ENCODE measurements around the gene FLT4. TPM values are rescaled to one million over a fixed set of nuclear protein-coding genes. Genes with fewer than 3 reads are reported as not detected.

The FLT4 gene
- total RNA-seq, 2 donors from 2014 or later, result 6.9 to 7.9 TPM

GRCh38 chr5:180609386-180609785, 40.0 kb downstream of the FLT4 start:
- Mint-ChIP-seq H3K36me3 (ENCODE audit: low read depth) (no peaks in the 10 kb centered on the region), H3K9me3 (no peaks in the 10 kb centered on the region), H3K4me1 (peaks cover 5% of the 10 kb centered on the region), H3K27ac (no peak overlapping the region), H3K27me3 (ENCODE audit: insufficient read depth) (peaks cover 1% of the 10 kb centered on the region), H3K4me3 (no peak overlapping the region)
- no peak overlapping the region for H3K27ac ChIP-seq (ENCODE audit: low read depth, low read length)
- DNase-seq, result no peak
- TF ChIP-seq CTCF (conservative IDR thresholded peaks at IDR 0.05), result no peak
- WGBS, 2 experiments (ENCODE audit: insufficient coverage in 1 of 2, insufficient read length in 1 of 2), result 93 to 94% methylated on average over 13 to 15 of the region's 15 CpGs
- no peaks in the 10 kb centered on the region for H3K4me1 ChIP-seq (ENCODE audit: control insufficient read depth, insufficient read depth, low read length)
- no peaks in the 10 kb centered on the region for H3K9me3 ChIP-seq (ENCODE audit: control insufficient read depth, low read length)
- no peaks in the 10 kb centered on the region for H3K36me3 ChIP-seq (ENCODE audit: control insufficient read depth, insufficient read depth, low read length)
- H3K27me3 ChIP-seq (ENCODE audit: control insufficient read depth, insufficient read depth, low read length, poor library complexity, severe bottlenecking), result no peaks in the 10 kb centered on the region
- no peak overlapping the region for H3K9ac ChIP-seq (ENCODE audit: extremely low read depth, low read length, poor library complexity, severe bottlenecking)
- no peak overlapping the region for H3K4me3 ChIP-seq (ENCODE audit: low read length)

DNA sequence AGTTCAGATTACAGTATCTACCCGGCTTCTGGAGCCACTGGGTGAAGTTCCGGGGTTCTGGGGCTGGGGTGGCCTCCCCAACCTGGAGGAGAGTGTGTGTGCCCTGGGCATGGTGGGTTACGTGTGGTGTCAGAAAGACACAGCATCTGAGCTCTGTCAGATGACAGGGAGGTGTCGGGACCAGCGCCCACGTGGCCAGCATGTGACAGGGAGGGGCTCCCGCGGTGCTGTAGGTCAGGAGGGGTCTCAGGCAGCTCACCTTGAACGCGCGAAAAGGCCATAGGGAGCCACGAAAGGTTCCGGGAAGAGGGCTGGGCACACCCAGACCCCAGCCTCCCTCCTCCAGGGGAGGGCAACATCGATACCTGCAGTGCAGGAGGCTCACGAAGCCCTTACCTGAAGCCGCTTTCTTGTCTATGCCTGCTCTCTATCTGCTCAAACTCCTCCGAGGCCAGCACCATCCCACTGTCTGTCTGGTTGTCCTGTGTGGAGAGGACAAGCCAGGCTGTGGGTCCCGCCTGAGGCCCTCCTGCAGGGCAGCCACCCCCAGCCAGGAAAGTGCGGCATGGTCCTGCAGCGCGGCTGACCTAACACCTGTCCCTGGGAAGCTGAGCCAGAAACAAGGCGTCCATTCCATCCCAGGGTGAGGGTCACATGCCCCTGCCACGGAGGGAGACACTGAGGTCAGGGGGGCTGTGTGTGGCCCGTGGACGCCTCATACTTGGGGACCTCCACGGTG, 40.7 kb downstream of the FLT4 start:
- Histone ChIP-seq H3K36me3 (ENCODE audit: control insufficient read depth, insufficient read depth, low read length) (no peaks in the 10 kb centered on the region), H3K27ac (ENCODE audit: low read depth, low read length) (no peak overlapping the region), H3K4me1 (ENCODE audit: control insufficient read depth, insufficient read depth, low read length) (no peaks in the 10 kb centered on the region), H3K9ac (ENCODE audit: extremely low read depth, low read length, poor library complexity, severe bottlenecking) (no peak overlapping the region), H3K9me3 (ENCODE audit: control insufficient read depth, low read length) (no peaks in the 10 kb centered on the region), H3K27me3 (ENCODE audit: control insufficient read depth, insufficient read depth, low read length, poor library complexity, severe bottlenecking) (no peaks in the 10 kb centered on the region), H3K4me3 (ENCODE audit: low read length) (no peak overlapping the region)
- WGBS, 2 experiments (ENCODE audit: insufficient coverage in 1 of 2, insufficient read length in 1 of 2), result 91 to 93% methylated on average over 23 to 26 of the region's 26 CpGs
- H3K27ac Mint-ChIP-seq, result no peak overlapping the region
- TF ChIP-seq CTCF (conservative IDR thresholded peaks at IDR 0.05), result no peak
- no peak overlapping the region for H3K4me3 Mint-ChIP-seq
- peaks cover 7% of the 10 kb centered on the region for H3K27me3 Mint-ChIP-seq (ENCODE audit: insufficient read depth)
- H3K9me3 Mint-ChIP-seq, result no peaks in the 10 kb centered on the region
- peaks cover 5% of the 10 kb centered on the region for H3K4me1 Mint-ChIP-seq
- H3K36me3 Mint-ChIP-seq (ENCODE audit: low read depth), result no peaks in the 10 kb centered on the region
- DNase-seq, result no peak

DNA sequence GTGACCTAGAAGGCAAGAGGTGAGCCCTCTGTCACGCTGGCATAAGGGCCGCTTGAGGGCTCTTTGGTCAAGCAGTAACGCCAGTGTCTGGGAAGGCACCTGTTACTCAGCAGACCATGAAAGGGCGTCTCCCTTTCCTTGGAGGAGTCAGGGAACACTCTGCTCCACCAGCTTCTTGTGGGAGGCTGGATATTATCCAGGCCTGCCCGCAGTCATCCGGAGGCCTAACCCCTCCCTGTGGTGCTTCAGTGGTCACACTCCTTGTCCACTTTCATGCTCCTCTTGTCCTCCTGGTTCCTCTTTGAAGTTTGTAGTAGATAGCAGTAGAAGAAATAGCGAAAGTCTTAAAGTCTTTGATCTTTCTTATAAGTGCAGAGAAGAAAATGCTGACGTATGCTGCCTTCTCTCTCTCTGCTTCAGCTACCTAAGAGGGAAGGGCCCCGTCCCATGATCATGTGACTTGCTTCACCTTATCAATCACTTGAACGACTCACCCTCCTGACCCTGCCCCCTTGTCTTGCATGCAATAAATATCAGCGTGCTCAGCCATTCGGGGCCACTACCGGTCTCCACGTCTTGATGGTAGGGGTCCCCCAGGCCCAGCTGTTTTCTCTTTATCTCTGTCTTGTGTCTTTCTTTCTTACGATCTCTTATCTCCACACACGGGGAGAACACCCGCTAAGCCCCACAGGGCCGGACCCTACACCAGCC, 41.4 kb downstream of the FLT4 start:
- H3K9ac ChIP-seq (ENCODE audit: extremely low read depth, low read length, poor library complexity, severe bottlenecking), result no peak overlapping the region
- H3K27me3 ChIP-seq (ENCODE audit: control insufficient read depth, insufficient read depth, low read length, poor library complexity, severe bottlenecking), result no peaks in the 10 kb centered on the region
- H3K36me3 Mint-ChIP-seq (ENCODE audit: low read depth), result no peaks in the 10 kb centered on the region
- H3K4me3 Mint-ChIP-seq, result no peak overlapping the region
- no peaks in the 10 kb centered on the region for H3K9me3 Mint-ChIP-seq
- DNase-seq, result no peak
- no peak for TF ChIP-seq CTCF (conservative IDR thresholded peaks at IDR 0.05)
- H3K4me1 Mint-ChIP-seq, result peaks cover 5% of the 10 kb centered on the region
- H3K27me3 Mint-ChIP-seq (ENCODE audit: insufficient read depth), result peaks cover 7% of the 10 kb centered on the region
- H3K9me3 ChIP-seq (ENCODE audit: control insufficient read depth, low read length), result no peaks in the 10 kb centered on the region
- H3K27ac Mint-ChIP-seq, result no peak overlapping the region
- H3K36me3 ChIP-seq (ENCODE audit: control insufficient read depth, insufficient read depth, low read length), result no peaks in the 10 kb centered on the region
- WGBS, 2 experiments (ENCODE audit: insufficient coverage in 1 of 2, insufficient read length in 1 of 2), result 80 to 83% methylated on average over 9 to 18 of the region's 18 CpGs
- no peaks in the 10 kb centered on the region for H3K4me1 ChIP-seq (ENCODE audit: control insufficient read depth, insufficient read depth, low read length)
- H3K27ac ChIP-seq (ENCODE audit: low read depth, low read length), result no peak overlapping the region
- H3K4me3 ChIP-seq (ENCODE audit: low read length), result no peak overlapping the region
